ENCODE results near the gene ZBTB42. TPM values are rescaled to one million over a fixed set of nuclear protein-coding genes. Genes with fewer than 3 reads are reported as not detected.

The ZBTB42 gene
- total RNA-seq: 10 to 100 TPM in 1 of 4 donors, 1 to 10 TPM in 3; 5.9 to 12.3 (median 6.7) TPM

DNA sequence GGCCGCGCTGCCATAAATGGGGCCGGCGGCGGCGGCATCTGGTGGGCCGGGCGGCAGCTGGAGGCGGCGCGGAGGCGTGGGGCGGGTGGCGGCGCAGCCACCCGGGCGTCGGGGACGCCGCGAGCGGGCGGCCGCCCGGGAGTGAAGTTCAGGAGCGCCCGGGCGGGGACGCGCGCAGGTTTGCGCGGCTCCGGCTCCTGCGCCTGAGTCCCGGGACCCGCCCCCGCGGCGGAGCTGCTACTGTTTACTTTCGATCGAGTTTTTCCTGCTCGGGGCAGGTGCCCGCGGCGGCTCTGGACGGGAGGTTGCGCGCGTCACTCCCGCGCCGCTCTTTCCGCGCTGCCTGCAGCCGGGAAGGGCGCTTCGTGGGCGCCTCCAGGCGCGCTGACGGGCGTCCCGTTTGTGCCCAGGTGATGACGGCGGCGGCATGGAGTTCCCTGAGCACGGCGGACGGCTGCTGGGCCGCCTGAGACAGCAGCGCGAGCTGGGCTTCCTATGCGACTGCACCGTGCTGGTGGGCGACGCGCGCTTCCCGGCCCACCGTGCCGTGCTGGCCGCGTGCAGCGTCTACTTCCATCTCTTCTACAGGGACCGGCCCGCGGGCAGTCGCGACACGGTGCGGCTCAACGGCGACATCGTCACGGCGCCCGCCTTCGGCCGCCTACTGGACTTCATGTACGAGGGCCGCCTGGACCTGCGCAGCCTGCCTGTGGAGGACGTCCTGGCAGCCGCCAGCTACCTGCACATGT is at the start of gene ZBTB42:
TSS of gene ZBTB42 (plus strand) at position 331 of the 749 bp plus-strand sequence. CDS start at position 428, 97 bp downstream.
- TF ChIP-seq EP300 (IDR thresholded peaks at IDR 0.05) (no peak), POLR2A (IDR thresholded peaks at IDR 0.05) (no peak)
- TF ChIP-seq, protein P1, sequence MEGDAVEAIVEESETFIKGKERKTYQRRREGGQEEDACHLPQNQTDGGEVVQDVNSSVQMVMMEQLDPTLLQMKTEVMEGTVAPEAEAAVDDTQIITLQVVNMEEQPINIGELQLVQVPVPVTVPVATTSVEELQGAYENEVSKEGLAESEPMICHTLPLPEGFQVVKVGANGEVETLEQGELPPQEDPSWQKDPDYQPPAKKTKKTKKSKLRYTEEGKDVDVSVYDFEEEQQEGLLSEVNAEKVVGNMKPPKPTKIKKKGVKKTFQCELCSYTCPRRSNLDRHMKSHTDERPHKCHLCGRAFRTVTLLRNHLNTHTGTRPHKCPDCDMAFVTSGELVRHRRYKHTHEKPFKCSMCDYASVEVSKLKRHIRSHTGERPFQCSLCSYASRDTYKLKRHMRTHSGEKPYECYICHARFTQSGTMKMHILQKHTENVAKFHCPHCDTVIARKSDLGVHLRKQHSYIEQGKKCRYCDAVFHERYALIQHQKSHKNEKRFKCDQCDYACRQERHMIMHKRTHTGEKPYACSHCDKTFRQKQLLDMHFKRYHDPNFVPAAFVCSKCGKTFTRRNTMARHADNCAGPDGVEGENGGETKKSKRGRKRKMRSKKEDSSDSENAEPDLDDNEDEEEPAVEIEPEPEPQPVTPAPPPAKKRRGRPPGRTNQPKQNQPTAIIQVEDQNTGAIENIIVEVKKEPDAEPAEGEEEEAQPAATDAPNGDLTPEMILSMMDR (IDR thresholded peaks at IDR 0.05): no peak
- H3K36me3 ChIP-seq: peaks cover 0 to 5% (median 0%) of the 10 kb centered on the region in 3 donors
- H3K4me3 ChIP-seq: peak within 1 kb of the TSS; percentile 74 to 93 (median 76)
- no peak for DNase-seq (ENCODE audit: low spot score in 2 of 2)
- H3K27me3 ChIP-seq: no peaks in the 10 kb centered on the region
- H3K9me3 ChIP-seq: no peaks in the 10 kb centered on the region
- H3K27ac ChIP-seq: peak within 1 kb of the TSS; percentile 92 to 99 (median 95)
- 4 to 14% methylated on average over 17 to 74 of the region's 105 CpGs for WGBS, 2 donors
- H3K4me1 ChIP-seq: peaks cover 0 to 87% (median 20%) of the 10 kb centered on the region in 4 donors

DNA sequence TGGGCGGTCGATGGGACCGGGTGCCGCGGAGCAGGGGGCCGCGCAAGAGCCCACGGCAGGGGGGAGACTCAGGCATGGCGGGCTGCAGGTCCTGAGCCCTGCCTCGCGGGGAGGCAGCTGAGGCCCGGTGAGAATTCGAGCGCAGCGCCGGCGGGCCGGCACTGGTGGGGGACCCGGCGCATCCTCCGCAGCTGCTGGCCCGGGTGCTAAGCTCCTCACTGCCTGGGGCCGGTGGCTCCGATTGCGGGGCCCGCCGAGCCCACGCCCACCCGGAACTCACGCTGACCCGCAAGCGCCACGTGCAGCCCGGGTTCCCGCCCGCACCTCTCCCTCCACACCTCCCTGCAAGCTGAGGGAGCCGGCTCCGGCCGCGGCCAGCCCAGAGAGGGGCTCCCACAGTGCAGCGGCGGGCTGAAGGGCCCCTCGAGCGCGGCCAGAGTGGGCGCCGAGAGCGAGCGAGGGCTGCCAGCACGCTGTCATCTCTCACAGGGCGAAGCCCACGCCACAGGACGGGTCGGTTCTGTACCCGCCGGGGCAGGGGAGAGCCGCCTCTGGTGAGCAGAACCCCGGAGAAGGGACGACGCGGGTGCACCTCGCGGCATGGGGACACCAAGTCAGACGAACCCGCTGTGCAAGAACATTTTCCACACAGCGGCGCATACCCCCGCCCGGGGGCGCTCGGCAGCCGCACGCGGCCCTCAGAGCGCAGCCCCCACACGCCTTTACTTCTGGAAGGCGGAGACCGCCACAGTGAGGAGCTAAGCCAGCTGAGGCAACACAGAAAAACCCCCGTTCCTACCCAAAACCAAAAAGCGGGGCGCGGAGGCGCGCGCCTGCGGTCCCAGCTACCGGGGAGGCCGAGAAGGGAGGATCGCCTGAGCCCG is 49.1 kb upstream of the ZBTB42 start:
- peak overlapping the region; percentile 86 to 94 (median 92) for H3K27ac ChIP-seq
- WGBS, 2 donors: 78 to 86% methylated on average over 72 to 86 of the region's 90 CpGs
- TF ChIP-seq POLR2A (IDR thresholded peaks at IDR 0.05) (no peak), EP300 (IDR thresholded peaks at IDR 0.05) (no peak)
- TF ChIP-seq, protein P1 (IDR thresholded peaks at IDR 0.05): no peak
- peaks cover 0 to 18% (median 0%) of the 10 kb centered on the region in 3 donors for H3K36me3 ChIP-seq
- H3K4me3 ChIP-seq: peak overlapping the region; percentile 87 to 100 (median 92)
- H3K9me3 ChIP-seq: no peaks in the 10 kb centered on the region
- no peaks in the 10 kb centered on the region for H3K27me3 ChIP-seq
- DNase-seq (ENCODE audit: low spot score in 2 of 2): no peak
- H3K4me1 ChIP-seq: peaks cover 0 to 67% (median 28%) of the 10 kb centered on the region in 4 donors

DNA sequence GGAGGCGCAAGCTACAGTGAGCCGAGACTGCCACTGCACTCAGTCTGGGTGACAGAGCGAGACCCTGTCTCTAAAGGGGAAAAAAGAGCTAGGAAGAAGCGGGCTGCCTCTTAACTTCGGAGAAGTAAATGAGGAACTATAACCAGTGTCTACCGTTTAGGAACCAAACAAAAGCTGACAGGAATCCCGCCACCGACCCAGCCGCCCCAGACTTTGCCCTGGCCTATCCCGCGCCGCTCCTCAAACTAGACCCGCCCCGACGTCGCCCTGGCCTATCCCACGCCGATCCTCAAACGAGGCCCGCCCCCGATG is 48.5 kb upstream of the ZBTB42 start:
- WGBS, 2 donors: 6 to 9% methylated on average over 21 of the region's 21 CpGs
- H3K4me1 ChIP-seq: peaks cover 0 to 64% (median 28%) of the 10 kb centered on the region in 4 donors

DNA sequence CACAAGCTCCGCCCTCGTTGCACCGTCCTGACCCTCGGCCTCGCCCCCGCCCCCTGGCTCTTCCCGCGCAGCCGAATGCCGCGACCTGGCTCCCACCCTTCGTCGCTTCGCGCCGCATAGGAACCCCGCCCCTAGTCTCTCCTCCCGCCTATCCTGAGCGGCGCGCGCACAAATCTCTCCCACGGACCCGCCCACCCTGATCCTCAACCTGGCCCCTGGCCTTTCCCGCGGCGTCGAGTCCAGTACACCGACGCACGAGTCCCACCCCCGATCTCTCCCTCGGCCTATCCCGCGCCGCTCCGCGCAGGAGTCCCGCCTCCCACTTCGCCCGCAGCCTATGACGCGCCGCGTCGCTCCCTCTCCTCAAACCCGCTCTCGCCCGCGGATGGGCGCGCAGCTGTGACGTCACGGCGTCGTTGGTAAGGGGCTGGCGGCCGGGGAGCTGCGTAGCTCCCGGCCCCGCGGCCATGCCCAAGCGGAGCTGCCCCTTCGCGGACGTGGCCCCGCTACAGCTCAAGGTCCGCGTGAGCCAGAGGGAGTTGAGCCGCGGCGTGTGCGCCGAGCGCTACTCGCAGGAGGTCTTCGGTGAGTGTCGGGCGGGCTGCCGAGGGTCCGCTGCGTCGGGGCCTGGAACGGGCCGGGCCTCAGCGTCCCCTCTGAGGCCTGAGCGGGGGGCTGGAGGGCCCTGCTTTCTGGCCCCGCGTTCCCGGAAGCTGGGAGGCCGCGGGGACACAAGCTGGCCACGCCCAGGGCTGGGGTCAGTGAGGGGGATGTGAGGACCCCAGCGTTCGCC is 48.0 kb upstream of the ZBTB42 start, which contains the start of gene SIVA1:
TSS of gene SIVA1 (plus strand) at position 413 of the 793 bp plus-strand sequence. CDS start at position 468, 55 bp downstream.
- H3K36me3 ChIP-seq: peaks cover 0 to 29% (median 3%) of the 10 kb centered on the region in 3 donors
- DNase-seq (ENCODE audit: low spot score in 2 of 2): peak; percentile 99
- TF ChIP-seq POLR2A (IDR thresholded peaks at IDR 0.05): peak; percentile 72 to 81
- TF ChIP-seq, protein P1 (IDR thresholded peaks at IDR 0.05): peak in 2 of 5 experiments; percentile 18 to 36
- TF ChIP-seq EP300 (IDR thresholded peaks at IDR 0.05): peak; percentile 90 to 94
- H3K27ac ChIP-seq: peak within 1 kb of the TSS; percentile 86 to 95 (median 93)
- H3K9me3 ChIP-seq: no peaks in the 10 kb centered on the region
- peaks cover 0 to 58% (median 25%) of the 10 kb centered on the region in 4 donors for H3K4me1 ChIP-seq
- H3K27me3 ChIP-seq: no peaks in the 10 kb centered on the region
- 0 to 1% methylated on average over 31 to 81 of the region's 95 CpGs for WGBS, 2 donors
- peak within 1 kb of the TSS; percentile 87 to 100 (median 92) for H3K4me3 ChIP-seq

More for the DNA sequence above, 48.5 kb upstream of the ZBTB42 start:
- no peaks in the 10 kb centered on the region for H3K9me3 ChIP-seq
- H3K27me3 ChIP-seq: no peaks in the 10 kb centered on the region
- peaks cover 0 to 24% (median 3%) of the 10 kb centered on the region in 3 donors for H3K36me3 ChIP-seq
- peak overlapping the region; percentile 87 to 100 (median 92) for H3K4me3 ChIP-seq
- TF ChIP-seq, protein P1 (IDR thresholded peaks at IDR 0.05): no peak
- peak in 1 of 2 donors; percentile 28 for TF ChIP-seq POLR2A (IDR thresholded peaks at IDR 0.05)
- no peak for DNase-seq (ENCODE audit: low spot score in 2 of 2)
- H3K27ac ChIP-seq: peak overlapping the region; percentile 86 to 94 (median 92)

Data from tibial nerve (tissue), 4 donors.